Stimulated activated CD4-positive, alpha-beta T cell treated with anti-CD3 and anti-CD28 coated beads, TNF-alpha, amount 100 ng/mL, for 4 hours (primary cell): ENCODE data around the gene HMCN2.

Experiments used
- DNase-seq, 3 experiments: peaks; one replicate each; pipeline ENCODE4 v3.0.0-alpha.2; 2020; ENCODE audit warnings: low read depth in 3 of 3

Gene HMCN2

DNA sequence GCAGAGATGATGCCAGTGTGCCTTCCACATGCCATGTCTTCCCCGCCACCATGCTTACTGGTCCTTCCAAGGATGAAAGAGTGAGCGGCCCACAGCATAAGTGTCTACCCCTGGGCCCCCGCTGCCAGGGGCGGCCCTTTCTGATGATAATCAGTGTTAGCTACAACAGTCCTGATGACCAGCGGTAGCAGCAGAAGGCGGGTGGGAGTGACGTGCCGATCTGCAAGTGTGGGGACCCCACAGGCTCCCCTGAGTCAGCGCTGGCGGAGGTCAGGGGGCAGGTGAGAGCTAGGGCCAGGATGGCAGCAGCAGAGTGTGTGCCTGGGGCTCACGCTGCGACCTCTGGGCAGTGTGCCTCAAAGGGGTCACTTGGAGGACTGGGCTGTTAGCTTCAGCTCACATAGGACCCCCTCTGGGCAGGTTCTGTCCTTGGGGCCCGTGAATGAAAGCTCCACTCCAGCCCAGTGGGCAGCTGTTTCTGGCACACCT, 80.4 kb downstream of the HMCN2 start:
- DNase-seq, result no peak

GRCh38 chr9:130346431-130346830, 80.9 kb downstream of the HMCN2 start:
- DNase-seq, result no peak

DNA sequence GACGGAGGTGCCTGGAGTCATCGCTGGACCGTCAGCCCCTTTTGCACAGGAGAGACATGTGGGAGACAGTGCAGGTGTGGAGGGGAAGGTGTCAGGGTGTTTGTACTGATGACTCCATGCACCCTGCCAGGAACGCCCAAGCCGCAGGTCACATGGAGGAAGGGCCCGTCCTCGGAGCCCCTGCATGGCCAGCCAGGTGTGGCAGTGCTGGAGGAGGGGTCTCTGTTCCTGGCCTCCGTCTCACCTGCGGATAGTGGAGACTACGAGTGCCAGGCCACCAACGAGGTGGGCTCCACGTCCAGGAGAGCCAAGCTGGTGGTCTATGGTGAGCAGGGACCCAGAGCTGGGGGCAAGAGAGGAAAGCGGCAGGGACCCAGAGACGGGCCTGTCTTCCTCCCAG, 81.5 kb downstream of the HMCN2 start:
- DNase-seq, result no peak

GRCh38 chr9:130347931-130348330, 82.4 kb downstream of the HMCN2 start:
- DNase-seq, result no peak

DNA sequence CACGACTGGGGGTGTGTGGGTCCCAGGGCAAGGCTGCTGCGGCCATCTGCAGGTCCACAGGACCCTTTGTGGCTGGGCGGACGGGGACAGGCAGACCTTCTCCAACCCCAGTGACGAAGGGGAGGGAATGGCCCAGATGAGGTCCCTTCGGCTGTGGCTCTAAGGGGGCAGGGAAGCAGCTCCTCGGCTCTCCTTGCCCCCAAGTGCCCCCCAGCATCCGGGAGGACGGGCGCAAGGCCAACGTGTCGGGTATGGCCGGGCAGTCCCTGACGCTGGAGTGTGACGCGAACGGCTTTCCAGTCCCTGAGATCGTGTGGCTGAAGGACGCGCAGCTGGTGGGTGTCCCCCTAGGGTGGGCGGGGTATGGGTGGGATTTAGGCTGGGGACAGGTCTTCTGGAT, 82.8 kb downstream of the HMCN2 start:
- DNase-seq, result no peak

GRCh38 chr9:130348881-130349280, 83.3 kb downstream of the HMCN2 start:
- DNase-seq, result no peak

- no peak for DNase-seq
These were observed 83.8 kb downstream of the HMCN2 start for GRCh38 chr9:130349398-130349797.

GRCh38 chr9:130351343-130351742, 85.8 kb downstream of the HMCN2 start:
- DNase-seq, result no peak

DNA sequence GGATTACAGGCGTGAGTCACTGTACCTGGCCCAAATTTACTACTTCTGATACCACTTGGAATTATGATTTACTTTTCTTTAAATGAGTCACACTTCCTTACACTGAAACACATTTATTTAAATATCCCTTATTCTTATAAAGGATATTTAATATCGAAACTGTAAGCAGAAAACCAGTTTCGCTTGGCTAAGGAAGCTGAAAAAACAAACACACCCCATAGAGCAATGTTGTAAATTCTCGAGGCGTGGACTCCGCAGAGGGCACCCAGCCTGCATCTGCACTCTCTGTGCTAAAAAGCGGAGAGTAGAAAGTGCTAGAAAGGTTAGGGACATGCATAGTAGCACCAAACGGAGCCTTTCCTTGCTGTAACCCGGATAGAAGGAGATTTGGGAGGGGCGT, 86.5 kb downstream of the HMCN2 start:
- no peak for DNase-seq

GRCh38 chr9:130352586-130353285, 87.2 kb downstream of the HMCN2 start:
- no peak for DNase-seq

GRCh38 chr9:130354378-130354777, 88.8 kb downstream of the HMCN2 start:
- no peak for DNase-seq

DNA sequence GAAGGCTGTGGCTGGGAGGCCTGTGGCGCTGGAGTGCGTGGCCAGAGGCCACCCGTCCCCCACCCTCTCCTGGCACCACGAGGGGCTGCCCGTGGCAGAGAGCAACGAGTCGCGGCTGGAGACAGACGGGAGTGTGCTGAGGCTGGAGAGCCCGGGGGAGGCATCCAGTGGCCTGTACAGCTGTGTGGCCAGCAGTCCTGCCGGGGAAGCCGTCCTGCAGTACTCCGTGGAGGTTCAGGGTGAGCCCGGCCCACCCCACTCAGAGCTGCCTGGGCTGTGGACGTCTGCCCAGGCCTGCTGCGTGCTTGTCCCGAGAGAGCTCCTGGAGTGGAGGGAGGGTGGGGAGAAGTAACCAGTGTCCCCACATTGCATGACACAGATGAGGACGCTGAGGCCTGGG, 89.2 kb downstream of the HMCN2 start:
- DNase-seq, result no peak

DNA sequence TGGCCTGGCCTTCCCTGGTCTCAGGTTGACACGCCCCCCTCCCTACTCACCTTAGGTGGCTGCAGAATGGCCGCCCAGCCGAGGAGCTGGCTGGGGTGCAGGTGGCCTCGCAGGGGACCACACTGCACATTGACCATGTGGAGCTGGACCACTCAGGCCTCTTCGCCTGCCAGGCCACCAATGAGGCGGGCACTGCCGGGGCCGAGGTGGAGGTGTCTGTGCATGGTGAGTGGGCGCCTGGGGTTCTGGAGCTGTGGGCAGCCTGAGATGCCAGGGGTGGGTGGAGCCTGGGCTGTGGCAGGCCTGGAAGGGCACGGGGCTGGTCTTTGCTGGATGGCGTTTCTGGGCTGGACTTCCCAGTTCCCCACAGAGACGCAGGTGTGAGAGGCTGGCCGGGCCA, 90.5 kb downstream of the HMCN2 start:
- DNase-seq, result no peak

DNA sequence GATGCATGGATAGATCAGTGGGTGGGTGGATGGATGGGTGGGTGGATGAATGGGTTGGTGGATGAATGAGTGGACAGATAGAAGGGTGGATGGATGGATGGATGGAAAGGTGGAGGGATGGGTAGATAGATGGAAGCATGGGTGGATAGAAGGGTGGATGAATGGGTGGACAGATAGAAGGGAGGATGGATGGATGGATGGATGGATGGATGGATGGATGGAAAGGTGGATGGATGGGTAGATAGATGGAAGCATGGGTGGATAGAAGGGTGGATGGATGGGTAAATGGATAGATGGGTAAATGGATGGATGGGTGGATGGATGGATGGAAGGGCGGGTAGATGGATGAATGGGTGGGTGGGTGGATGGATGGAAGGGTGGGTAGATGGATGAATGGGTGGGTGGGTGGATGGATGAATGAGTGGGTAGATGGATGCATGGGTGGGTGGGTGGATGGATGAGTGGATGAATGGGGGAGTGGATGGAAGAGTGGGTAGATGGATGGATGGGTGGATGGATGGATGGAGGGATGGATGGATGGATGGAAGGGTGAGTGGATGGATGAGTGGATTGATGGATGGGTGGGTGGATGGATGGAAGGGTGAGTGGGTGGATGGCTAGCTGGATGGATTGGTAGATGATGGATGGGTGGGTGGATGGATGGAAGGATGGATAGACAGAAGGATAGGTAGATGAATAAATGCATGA, 91.5 kb downstream of the HMCN2 start:
- no peak for DNase-seq

GRCh38 chr9:130358928-130359327, 93.4 kb downstream of the HMCN2 start:
- no peak for DNase-seq

- DNase-seq, result no peak
These were observed 94.3 kb downstream of the HMCN2 start for GRCh38 chr9:130359819-130360218.

GRCh38 chr9:130360672-130361071, 95.1 kb downstream of the HMCN2 start:
- no peak for DNase-seq

GRCh38 chr9:130361873-130362362, 96.4 kb downstream of the HMCN2 start:
- no peak for DNase-seq

GRCh38 chr9:130362691-130363090, 97.1 kb downstream of the HMCN2 start:
- no peak for DNase-seq

- no peak for DNase-seq
These were observed 98.3 kb downstream of the HMCN2 start for GRCh38 chr9:130363755-130364404.

DNA sequence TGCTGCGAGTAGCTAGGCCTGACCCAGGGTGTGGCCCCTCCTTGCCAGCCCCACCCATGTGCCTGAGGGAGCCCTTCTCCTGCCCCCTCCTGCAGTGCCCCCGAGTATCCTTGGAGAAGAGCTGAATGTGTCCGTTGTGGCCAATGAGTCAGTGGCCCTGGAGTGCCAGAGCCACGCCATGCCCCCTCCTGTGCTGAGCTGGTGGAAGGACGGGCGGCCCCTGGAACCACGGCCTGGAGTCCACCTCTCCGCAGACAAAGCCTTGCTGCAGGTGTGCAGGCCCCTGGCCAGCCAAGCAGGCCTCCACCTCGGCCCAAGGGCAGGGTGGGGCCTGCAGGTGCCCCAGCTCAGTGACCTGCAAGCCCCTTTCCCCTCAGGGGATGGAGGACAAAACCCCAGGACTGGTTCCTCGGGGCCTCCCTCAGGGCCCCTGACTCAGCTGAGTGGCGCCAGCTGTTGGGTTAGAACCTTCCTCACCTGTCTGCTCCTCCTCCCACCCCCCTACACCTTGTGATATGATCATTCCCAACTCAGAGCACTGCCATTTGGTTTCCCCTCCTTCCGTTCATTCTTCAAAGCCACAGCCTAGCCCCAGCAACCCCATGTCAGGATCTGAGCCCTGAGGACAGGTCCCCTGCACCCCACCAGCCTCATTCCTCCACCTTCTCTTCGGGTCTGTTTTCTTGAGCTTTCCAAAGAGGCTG, 99.2 kb downstream of the HMCN2 start:
- no peak for DNase-seq

GRCh38 chr9:130365323-130365721, 99.8 kb downstream of the HMCN2 start:
- DNase-seq, result no peak
